Endothelial cell of umbilical vein (primary cell): Measurements from ENCODE around the gene CCDC190. TPM values are rescaled to one million over a fixed set of nuclear protein-coding genes. Genes with fewer than 3 reads are reported as not detected.

Source experiments
- BruUV-seq: library from RNA; stranded (reverse); fragments of 400-500 nt; replicated peaks from 2 replicates; lab custom pipeline; 2021; lab: Mats Ljungman, UMichigan
- CTCF ChIA-PET: fragments of 300-600, 350-600 bp; sonication (Branson Sonifier 250); formaldehyde crosslinking; loops from one replicate; lab custom pipeline; 2021; ENCODE audit warnings: antibody characterized with exemption, inconsistent platforms; lab: Charles Lee
- POLR2A ChIA-PET: fragments of 300-600, 350-600 bp; sonication (Branson Sonifier 250); formaldehyde crosslinking; loops from one replicate; lab custom pipeline; 2021; ENCODE audit warnings: antibody characterized with exemption, inconsistent platforms; lab: Charles Lee
- DNase-seq: peaks from one replicate; pipeline ENCODE4 v3.0.0-alpha.2; 2011; ENCODE audit warnings: low read depth, low spot score
- FAIRE-seq: peaks from 2 replicates; lab custom pipeline; 2011; peaks lifted over from hg19 to GRCh38; lab: Jason Lieb, UNC
- H2AFZ ChIP-seq: 2 replicates; pipeline ENCODE4 v1.6.0; 2012; ENCODE audit warnings: low read depth, low read length, control low read depth, inconsistent platforms
- H3K27ac ChIP-seq: 2 replicates; pipeline ENCODE4 v1.5.1; 2011; ENCODE audit warnings: low read depth, mild to moderate bottlenecking, control low read depth, low read length, moderate library complexity; ENCODE audit not compliant: insufficient read depth
- H3K27me3 ChIP-seq, 2 experiments: 2 replicates each; pipeline versions ENCODE4 v1.6.0 to v1.6.1; 2011; ENCODE audit warnings: low read length in 2 of 2, mixed read lengths in 1 of 2; ENCODE audit not compliant: control insufficient read depth in 2 of 2, insufficient read depth in 2 of 2
- H3K36me3 ChIP-seq, 2 experiments: 2 replicates in 1 of 2; 3 replicates in 1 of 2; pipeline ENCODE4 v1.5.1; 2011; ENCODE audit warnings: low read length in 2 of 2, mild to moderate bottlenecking in 1 of 2, moderate library complexity in 1 of 2; ENCODE audit not compliant: control insufficient read depth in 2 of 2, insufficient read depth in 2 of 2; ENCODE audit errors: extremely low read depth in 1 of 2
- H3K4me1 ChIP-seq: 3 replicates; pipeline ENCODE4 v1.5.1; 2011; ENCODE audit warnings: mild to moderate bottlenecking, low read length; ENCODE audit not compliant: control insufficient read depth, insufficient read depth; ENCODE audit errors: extremely low read depth
- H3K4me2 ChIP-seq: 2 replicates; pipeline ENCODE4 v1.6.1; 2011; ENCODE audit warnings: low read length, control low read depth, mixed read lengths; ENCODE audit not compliant: insufficient read depth
- H3K4me3 ChIP-seq, 3 experiments: fragments of 200-600 bp in 1 of 3; sonication (generic), shearing (Covaris generic) in 1 of 3; replicated peaks in 1 of 3; 2 replicates each; pipeline ENCODE4 v1.5.1; 2011 to 2016; ENCODE audit warnings: control low read depth in 3 of 3, low read length in 3 of 3, mild to moderate bottlenecking in 2 of 3, inconsistent platforms in 1 of 3, low read depth in 1 of 3, moderate library complexity in 1 of 3; ENCODE audit not compliant: insufficient read depth in 1 of 3
- H3K79me2 ChIP-seq: 2 replicates; pipeline ENCODE4 v1.6.0; 2012; ENCODE audit warnings: low read length, inconsistent platforms; ENCODE audit not compliant: control insufficient read depth, insufficient read depth
- H3K9ac ChIP-seq: replicated peaks from 2 replicates; pipeline ENCODE3; 2011; ENCODE audit warnings: low read length, control low read depth; ENCODE audit not compliant: insufficient read depth; ENCODE audit errors: extremely low read depth
- H3K9me1 ChIP-seq: replicated peaks from 3 replicates; pipeline ENCODE4 v1.6.0; 2011; ENCODE audit warnings: mild to moderate bottlenecking, low read length; ENCODE audit not compliant: control insufficient read depth, insufficient read depth; ENCODE audit errors: extremely low read depth
- H3K9me3 ChIP-seq: replicated peaks from 2 replicates; pipeline ENCODE4 v1.5.1; 2012; ENCODE audit warnings: low read length, inconsistent platforms; ENCODE audit not compliant: control insufficient read depth, insufficient read depth
- H4K20me1 ChIP-seq: replicated peaks from 2 replicates; pipeline ENCODE3; 2011; ENCODE audit warnings: mild to moderate bottlenecking, low read length; ENCODE audit not compliant: control insufficient read depth, insufficient read depth; ENCODE audit errors: extremely low read depth
- EZH2 ChIP-seq: IDR thresholded peaks from 2 replicates; pipeline ENCODE4 v1.6.1; 2012; ENCODE audit warnings: borderline replicate concordance, low read depth, mild to moderate bottlenecking, moderate library complexity, low read length, inconsistent platforms; ENCODE audit not compliant: severe bottlenecking
- FOS ChIP-seq: IDR thresholded peaks from 2 replicates; pipeline ENCODE4 v1.6.1; 2011; ENCODE audit warnings: mild to moderate bottlenecking, low read length, moderate library complexity, borderline replicate concordance; ENCODE audit not compliant: insufficient read depth
- GATA2 ChIP-seq: IDR thresholded peaks from 2 replicates; pipeline ENCODE4 v1.7.0; 2011; ENCODE audit warnings: low read depth, mild to moderate bottlenecking, moderate library complexity, mixed read lengths, low read length; ENCODE audit not compliant: insufficient read length, insufficient read depth
- JUN ChIP-seq: IDR thresholded peaks from 2 replicates; pipeline ENCODE4 v1.6.1; 2011; ENCODE audit warnings: borderline replicate concordance, low read depth; ENCODE audit not compliant: insufficient read length, insufficient read depth
- MYC ChIP-seq: IDR thresholded peaks from one replicate; pipeline ENCODE4 v1.6.1; 2011; ENCODE audit warnings: mild to moderate bottlenecking, low read depth, low read length
- POLR2A ChIP-seq: IDR thresholded peaks from 2 replicates; pipeline ENCODE4 v1.6.1; 2012; ENCODE audit warnings: low read depth, mild to moderate bottlenecking, control low read depth, low read length
- POLR2AphosphoS5 ChIP-seq: IDR thresholded peaks from 2 replicates; pipeline ENCODE4 v1.6.1; 2012; ENCODE audit warnings: low read depth, mild to moderate bottlenecking, control low read depth, low read length, moderate library complexity; ENCODE audit not compliant: insufficient read depth
- dilution Hi-C: fragments of 300-500 bp; cut with MboI; formaldehyde crosslinking; loops from one replicate; pipeline ENCODE4 v1.15.0; 2019; ENCODE audit warnings: low sequenced_read_pairs; ENCODE audit not compliant: extremely low pct_ligation_motif_present
- intact Hi-C: fragments of 100-400 bp; cut with micrococcal nuclease; formaldehyde crosslinking; loops from one replicate; pipeline ENCODE4 v1.10.0; 2022
- polyA plus RNA-seq, 4 experiments: library from polyadenylated mRNA; depleted of rRNA in 3 of 4; stranded (reverse) in 3 of 4; unstranded in 1 of 4; fragments of >200 nt; gene quantifications; 2 replicates each; pipeline versions ENCODE4 v1.2.1 to v1.2.3, GENCODE V29; 2011 to 2012; ENCODE audit warnings: missing spikeins in 1 of 4
- total RNA-seq: library from RNA; stranded (reverse); gene quantifications from 2 replicates; pipeline ENCODE4 v1.2.3, GENCODE V29; 2021
- TF ChIP-seq, protein P1 (sequence below): IDR thresholded peaks from 2 replicates; pipeline ENCODE4 v1.6.1; 2011; ENCODE audit not compliant: insufficient read depth, insufficient read length
- TF ChIP-seq, protein P2 (sequence below), 2 donors: IDR thresholded peaks; 1 replicate in 1 of 2; 2 replicates in 1 of 2; pipeline ENCODE4 v1.5.1; 2011; ENCODE audit warnings: low read length in 2 of 2, mild to moderate bottlenecking in 2 of 2, moderate library complexity in 2 of 2, control low read depth in 1 of 2, inconsistent platforms in 1 of 2, low read depth in 1 of 2; ENCODE audit not compliant: insufficient read depth in 1 of 2; ENCODE audit errors: extremely low read depth in 1 of 2

The CCDC190 gene
- total and polyA plus RNA-seq, 2 donors (not counting 3 experiments of a cell fraction or from before 2014, with no cell fraction given): 3.7 to 9.0 TPM

DNA sequence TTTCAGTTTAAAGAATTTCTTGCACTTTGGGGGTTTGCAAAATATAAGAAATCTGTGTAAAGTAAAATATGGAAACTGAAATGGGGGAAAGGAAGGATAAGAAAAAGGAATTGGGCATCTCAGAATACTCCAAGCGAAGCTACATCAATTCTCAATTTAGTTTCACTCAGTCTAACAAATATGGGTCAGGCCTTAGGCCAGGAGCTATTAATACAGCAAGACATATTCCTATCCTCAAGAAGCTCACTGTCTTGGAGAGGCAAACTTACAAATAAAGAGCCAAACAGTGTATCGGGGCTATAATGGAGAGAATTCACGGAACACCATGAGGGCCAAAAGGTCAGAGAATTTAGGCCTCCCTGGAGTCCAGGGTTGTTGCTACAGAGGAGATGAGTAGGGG, 43.0 kb upstream of the CCDC190 start:
- DNase-seq (no peak), FAIRE-seq (no peak)
- H3K27me3 ChIP-seq: no peaks in the 10 kb centered on the region
- no peak overlapping the region for H3K4me2 ChIP-seq
- dilution Hi-C loops: no loop called here
- no peak for TF ChIP-seq GATA2
- ChIA-PET POLR2A (no interaction called here), CTCF (interaction anchor here (1.0 to 2.7 kb wide), 3 partner anchors 9 to 165 kb away, joined by 3 to 10 read pairs (median 6); partner anchors contain the start of gene RGS4)
- no TSS peak for BruUV-seq
- H2AFZ ChIP-seq: no peak overlapping the region
- no peak overlapping the region for H3K27ac ChIP-seq
- H3K9me3 ChIP-seq: no peaks in the 10 kb centered on the region
- no peak overlapping the region for H3K9ac ChIP-seq
- intact Hi-C loops: no loop called here
- no peaks in the 10 kb centered on the region for H4K20me1 ChIP-seq
- H3K4me1 ChIP-seq: peaks cover 16% of the 10 kb centered on the region
- no peaks in the 10 kb centered on the region for H3K36me3 ChIP-seq
- H3K4me3 ChIP-seq: no peak overlapping the region
- H3K9me1 ChIP-seq: no peaks in the 10 kb centered on the region
- no peaks in the 10 kb centered on the region for H3K79me2 ChIP-seq

DNA sequence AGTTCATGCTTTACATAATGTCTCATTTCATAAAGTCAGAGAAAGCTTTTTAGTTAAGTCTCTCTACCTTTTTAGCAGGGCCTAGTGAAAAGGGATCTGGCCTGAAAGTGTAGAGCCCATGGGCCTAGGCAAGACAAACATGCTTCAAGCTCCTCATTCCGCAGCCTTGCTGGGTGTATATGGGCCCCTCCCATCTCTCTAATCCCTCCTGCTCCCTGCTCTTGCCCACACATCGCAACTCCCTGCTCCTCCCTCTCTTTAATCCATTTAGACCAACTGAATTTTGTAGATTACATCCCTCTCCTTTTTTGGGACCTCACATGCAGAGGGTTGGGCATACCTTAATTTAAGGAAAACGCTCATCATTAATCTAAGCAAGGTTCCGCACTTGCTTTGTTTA, 42.3 kb upstream of the CCDC190 start:
- CTCF ChIA-PET: interaction anchor here (2.7 kb wide), 1 partner anchor 166 kb away, joined by 10 read pairs; the partner anchor contains the start of gene RGS4
- H3K9me3 ChIP-seq: no peaks in the 10 kb centered on the region
- H3K4me1 ChIP-seq: peaks cover 10% of the 10 kb centered on the region
- no peak overlapping the region for H3K4me2 ChIP-seq
- FAIRE-seq (no peak), DNase-seq (no peak)
- intact Hi-C loops (no loop called here), dilution Hi-C loops (no loop called here)
- H3K36me3 ChIP-seq: no peaks in the 10 kb centered on the region
- no peaks in the 10 kb centered on the region for H4K20me1 ChIP-seq
- H3K27me3 ChIP-seq: no peaks in the 10 kb centered on the region
- H3K79me2 ChIP-seq: no peaks in the 10 kb centered on the region
- H3K9ac ChIP-seq: no peak overlapping the region
- BruUV-seq: no TSS peak
- POLR2A ChIA-PET: no interaction called here
- H3K27ac ChIP-seq: no peak overlapping the region
- no peak overlapping the region for H2AFZ ChIP-seq
- TF ChIP-seq GATA2: no peak
- TF ChIP-seq MYC: no peak
- TF ChIP-seq, protein P1, sequence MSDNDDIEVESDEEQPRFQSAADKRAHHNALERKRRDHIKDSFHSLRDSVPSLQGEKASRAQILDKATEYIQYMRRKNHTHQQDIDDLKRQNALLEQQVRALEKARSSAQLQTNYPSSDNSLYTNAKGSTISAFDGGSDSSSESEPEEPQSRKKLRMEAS: no peak
- no peak for TF ChIP-seq POLR2AphosphoS5
- no peak for TF ChIP-seq EZH2
- TF ChIP-seq FOS: no peak
- no peak for TF ChIP-seq JUN
- no peak for TF ChIP-seq POLR2A
- TF ChIP-seq, protein P2, sequence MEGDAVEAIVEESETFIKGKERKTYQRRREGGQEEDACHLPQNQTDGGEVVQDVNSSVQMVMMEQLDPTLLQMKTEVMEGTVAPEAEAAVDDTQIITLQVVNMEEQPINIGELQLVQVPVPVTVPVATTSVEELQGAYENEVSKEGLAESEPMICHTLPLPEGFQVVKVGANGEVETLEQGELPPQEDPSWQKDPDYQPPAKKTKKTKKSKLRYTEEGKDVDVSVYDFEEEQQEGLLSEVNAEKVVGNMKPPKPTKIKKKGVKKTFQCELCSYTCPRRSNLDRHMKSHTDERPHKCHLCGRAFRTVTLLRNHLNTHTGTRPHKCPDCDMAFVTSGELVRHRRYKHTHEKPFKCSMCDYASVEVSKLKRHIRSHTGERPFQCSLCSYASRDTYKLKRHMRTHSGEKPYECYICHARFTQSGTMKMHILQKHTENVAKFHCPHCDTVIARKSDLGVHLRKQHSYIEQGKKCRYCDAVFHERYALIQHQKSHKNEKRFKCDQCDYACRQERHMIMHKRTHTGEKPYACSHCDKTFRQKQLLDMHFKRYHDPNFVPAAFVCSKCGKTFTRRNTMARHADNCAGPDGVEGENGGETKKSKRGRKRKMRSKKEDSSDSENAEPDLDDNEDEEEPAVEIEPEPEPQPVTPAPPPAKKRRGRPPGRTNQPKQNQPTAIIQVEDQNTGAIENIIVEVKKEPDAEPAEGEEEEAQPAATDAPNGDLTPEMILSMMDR (IDR thresholded peaks at IDR 0.05; ENCODE audit: extremely low read depth in 1 of 2, insufficient read depth in 1 of 2, low read depth in 1 of 2, low read length in 2 of 2): no peak
- no peak overlapping the region for H3K4me3 ChIP-seq
- no peaks in the 10 kb centered on the region for H3K9me1 ChIP-seq
